Measurements from ENCODE around the gene LRRN3.

DNA sequence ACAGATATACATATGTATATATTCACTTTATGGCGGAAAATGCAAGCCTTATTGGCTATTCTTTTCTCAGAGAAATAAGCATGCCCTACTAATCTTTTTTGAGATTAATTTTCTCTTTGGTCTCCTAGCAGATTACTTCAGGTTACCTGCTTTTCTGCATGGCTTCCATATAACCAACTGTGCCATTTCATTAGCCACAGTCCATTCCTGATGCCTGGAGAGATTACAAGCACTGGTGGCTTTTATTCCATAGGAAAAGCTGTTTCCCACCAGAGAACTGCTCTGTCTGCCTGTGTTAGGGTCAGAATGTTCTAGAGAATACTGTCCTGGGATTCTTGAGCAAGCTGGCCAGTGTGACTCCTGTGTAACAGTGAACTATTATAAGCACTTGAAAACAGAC, 59.8 kb downstream of the LRRN3 start:
- TF ChIP-seq, protein P1, sequence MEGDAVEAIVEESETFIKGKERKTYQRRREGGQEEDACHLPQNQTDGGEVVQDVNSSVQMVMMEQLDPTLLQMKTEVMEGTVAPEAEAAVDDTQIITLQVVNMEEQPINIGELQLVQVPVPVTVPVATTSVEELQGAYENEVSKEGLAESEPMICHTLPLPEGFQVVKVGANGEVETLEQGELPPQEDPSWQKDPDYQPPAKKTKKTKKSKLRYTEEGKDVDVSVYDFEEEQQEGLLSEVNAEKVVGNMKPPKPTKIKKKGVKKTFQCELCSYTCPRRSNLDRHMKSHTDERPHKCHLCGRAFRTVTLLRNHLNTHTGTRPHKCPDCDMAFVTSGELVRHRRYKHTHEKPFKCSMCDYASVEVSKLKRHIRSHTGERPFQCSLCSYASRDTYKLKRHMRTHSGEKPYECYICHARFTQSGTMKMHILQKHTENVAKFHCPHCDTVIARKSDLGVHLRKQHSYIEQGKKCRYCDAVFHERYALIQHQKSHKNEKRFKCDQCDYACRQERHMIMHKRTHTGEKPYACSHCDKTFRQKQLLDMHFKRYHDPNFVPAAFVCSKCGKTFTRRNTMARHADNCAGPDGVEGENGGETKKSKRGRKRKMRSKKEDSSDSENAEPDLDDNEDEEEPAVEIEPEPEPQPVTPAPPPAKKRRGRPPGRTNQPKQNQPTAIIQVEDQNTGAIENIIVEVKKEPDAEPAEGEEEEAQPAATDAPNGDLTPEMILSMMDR (IDR thresholded peaks at IDR 0.05), result no peak
- no peak for TF ChIP-seq POLR2A (IDR thresholded peaks at IDR 0.05)
- TF ChIP-seq POLR2AphosphoS5 (IDR thresholded peaks at IDR 0.05; ENCODE audit: insufficient read depth in 1 of 2, low read depth in 1 of 2), result no peak

Data from vagina (tissue), 2 donors.